Measurements from ENCODE around the gene LRRC72.
A peak's percentile ranks its signal among the peaks of the same experiment; 100 is the strongest.
"Not testable (repeated sequence)": the region's sequence is repeated elsewhere in the genome, so short reads cannot be mapped to it uniquely, and the experiment has no call there.

LRRC72 gene

DNA sequence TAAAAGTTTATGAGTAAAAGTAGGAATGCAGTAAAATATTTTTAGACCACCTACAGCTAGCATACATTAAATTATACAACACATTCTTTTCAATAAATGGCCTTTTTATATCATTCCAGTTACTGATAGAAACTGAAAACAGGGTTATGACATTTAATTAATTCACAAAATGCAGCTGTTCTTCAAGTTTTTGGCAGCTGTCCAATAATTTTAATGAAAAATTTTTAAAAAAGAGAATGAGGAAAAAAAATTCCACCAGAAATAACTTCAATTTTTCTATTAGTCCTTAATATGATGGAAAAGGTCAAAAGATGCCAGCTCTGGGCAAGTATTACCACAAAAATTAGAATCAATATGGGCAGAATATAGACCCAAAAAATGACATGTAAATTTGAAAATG, 11.9 kb upstream of the LRRC72 start:
- Mint-ChIP-seq H3K27me3 (ENCODE audit: low read depth, poor library complexity) (peaks cover 10% of the 10 kb centered on the region), H3K4me1 (no peaks in the 10 kb centered on the region), H3K4me3 (no peak overlapping the region), H3K9me3 (no peaks in the 10 kb centered on the region), H3K36me3 (ENCODE audit: low read depth) (no peaks in the 10 kb centered on the region), H3K27ac (no peak overlapping the region)
- TF ChIP-seq, protein P1, sequence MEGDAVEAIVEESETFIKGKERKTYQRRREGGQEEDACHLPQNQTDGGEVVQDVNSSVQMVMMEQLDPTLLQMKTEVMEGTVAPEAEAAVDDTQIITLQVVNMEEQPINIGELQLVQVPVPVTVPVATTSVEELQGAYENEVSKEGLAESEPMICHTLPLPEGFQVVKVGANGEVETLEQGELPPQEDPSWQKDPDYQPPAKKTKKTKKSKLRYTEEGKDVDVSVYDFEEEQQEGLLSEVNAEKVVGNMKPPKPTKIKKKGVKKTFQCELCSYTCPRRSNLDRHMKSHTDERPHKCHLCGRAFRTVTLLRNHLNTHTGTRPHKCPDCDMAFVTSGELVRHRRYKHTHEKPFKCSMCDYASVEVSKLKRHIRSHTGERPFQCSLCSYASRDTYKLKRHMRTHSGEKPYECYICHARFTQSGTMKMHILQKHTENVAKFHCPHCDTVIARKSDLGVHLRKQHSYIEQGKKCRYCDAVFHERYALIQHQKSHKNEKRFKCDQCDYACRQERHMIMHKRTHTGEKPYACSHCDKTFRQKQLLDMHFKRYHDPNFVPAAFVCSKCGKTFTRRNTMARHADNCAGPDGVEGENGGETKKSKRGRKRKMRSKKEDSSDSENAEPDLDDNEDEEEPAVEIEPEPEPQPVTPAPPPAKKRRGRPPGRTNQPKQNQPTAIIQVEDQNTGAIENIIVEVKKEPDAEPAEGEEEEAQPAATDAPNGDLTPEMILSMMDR (IDR thresholded peaks at IDR 0.05) = no peak
- DNase-seq = no peak

DNA sequence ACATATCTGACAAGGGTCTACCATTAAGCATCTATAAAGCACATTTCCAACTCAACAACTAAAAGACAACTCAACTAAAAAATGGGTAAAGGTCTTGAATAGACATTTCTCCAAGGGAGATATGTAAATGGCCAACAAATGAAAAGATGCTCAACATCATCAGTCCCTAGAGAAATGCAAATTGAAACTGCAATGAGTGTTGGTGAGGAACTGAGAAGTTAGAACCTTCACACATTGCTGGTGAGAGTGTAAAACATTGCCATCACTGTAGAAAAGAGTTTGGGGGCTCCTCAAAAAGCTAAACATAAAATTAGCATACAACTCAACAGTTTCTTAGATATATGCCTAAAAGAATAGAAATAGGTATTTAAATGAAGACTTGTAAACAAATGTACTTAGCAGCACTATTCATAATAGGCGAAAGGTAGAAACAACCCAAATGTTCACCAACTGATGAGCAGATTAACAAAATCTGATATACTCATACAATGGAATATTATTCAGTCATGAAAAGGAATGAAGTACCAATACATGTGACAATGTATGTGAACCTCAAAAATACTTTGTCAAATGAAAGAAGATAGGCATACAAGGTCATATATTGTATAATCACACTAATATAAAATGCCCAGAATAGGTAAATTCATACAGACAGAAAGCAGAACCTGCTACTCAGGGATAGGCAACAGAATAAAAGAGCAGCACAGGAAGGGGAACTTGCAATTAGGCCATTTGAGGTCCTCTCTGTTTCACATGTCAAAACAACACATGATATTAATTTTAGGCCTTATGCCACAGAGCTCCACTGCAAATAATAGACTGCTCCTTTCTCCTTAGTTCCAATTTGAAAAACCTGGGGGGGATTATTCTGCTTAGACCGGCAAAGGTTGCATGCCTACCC, 10.6 kb upstream of the LRRC72 start:
- DNase-seq = no peak
- peaks cover 6% of the 10 kb centered on the region for H3K27me3 Mint-ChIP-seq (ENCODE audit: low read depth, poor library complexity)
- no peaks in the 10 kb centered on the region for H3K4me1 Mint-ChIP-seq
- H3K36me3 Mint-ChIP-seq (ENCODE audit: low read depth) = no peaks in the 10 kb centered on the region
- no peaks in the 10 kb centered on the region for H3K9me3 Mint-ChIP-seq
- H3K4me3 Mint-ChIP-seq = no peak overlapping the region
- no peak overlapping the region for H3K27ac Mint-ChIP-seq
- TF ChIP-seq, protein P1 (IDR thresholded peaks at IDR 0.05) = no peak

DNA sequence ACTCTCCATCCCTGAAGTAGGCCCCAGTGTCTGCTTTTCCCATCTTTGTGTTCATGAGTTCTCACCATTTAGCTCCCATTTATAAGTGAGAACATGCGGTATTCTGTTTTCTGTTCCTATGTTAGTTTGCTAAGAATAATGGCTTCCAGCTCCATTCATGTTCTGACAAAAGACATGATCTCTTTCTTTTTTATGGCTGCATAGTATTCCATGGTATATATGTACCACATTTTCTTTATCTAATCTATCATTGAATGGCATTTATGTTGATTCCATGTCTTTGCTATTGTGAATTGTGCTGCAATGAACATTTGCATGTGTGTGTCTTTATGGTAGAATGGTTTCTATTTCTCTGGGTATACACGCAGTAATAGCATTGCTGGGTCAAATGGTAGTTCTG, 6.6 kb upstream of the LRRC72 start:
- not testable (repeated sequence) for H3K27ac Mint-ChIP-seq; H3K27me3 Mint-ChIP-seq (ENCODE audit: low read depth, poor library complexity); H3K4me3 Mint-ChIP-seq; H3K4me1 Mint-ChIP-seq; DNase-seq; H3K36me3 Mint-ChIP-seq (ENCODE audit: low read depth); H3K9me3 Mint-ChIP-seq

DNA sequence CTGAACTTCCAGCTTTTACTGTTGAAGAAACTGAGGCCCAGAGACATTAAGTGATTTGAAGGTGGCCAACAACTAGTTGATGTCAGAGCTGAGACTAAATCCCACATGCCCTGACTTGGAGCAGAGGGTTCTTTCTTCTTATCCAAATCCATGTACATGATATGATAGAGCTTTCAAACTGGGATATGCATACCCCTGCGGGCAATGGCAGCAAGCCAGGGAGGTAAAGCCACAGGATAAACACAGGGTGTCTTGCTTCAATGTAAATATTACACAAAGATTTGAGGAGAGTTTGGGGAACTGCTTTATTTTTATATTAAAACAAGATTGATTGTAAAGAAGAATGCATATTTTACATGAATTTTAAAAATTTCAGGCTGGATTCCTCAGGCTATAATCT, 2.3 kb upstream of the LRRC72 start:
- TF ChIP-seq, protein P1 (IDR thresholded peaks at IDR 0.05) = no peak
- Mint-ChIP-seq H3K4me3 (no peak overlapping the region), H3K27me3 (ENCODE audit: low read depth, poor library complexity) (no peaks in the 10 kb centered on the region), H3K36me3 (ENCODE audit: low read depth) (no peaks in the 10 kb centered on the region), H3K9me3 (no peaks in the 10 kb centered on the region), H3K4me1 (no peaks in the 10 kb centered on the region), H3K27ac (no peak overlapping the region)
- DNase-seq = no peak

DNA sequence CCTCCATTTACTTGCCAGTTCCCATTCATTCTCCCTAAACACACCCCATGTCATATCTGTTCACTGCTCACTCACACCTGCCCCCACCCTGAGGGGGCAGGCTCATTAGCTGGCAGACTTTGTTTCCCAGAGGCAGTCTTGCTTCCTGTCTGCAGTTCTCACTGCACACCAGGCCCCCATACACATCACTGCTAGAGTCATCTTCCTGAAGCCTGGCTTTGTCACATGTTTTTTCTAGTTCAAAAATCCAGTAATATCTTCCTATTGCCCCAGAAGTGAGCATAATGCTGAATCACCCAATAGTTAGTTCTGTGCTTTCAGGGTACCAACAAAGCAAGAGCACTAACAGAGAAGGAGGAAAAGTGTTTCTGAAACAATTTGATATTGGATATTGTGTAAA, 1.9 kb downstream of the LRRC72 start:
- no peak overlapping the region for H3K4me3 Mint-ChIP-seq
- H3K36me3 Mint-ChIP-seq (ENCODE audit: low read depth) = no peaks in the 10 kb centered on the region
- DNase-seq = no peak
- peak overlapping the region; percentile 3 for H3K27ac Mint-ChIP-seq
- TF ChIP-seq, protein P1 (IDR thresholded peaks at IDR 0.05) = no peak
- H3K4me1 Mint-ChIP-seq = no peaks in the 10 kb centered on the region
- no peaks in the 10 kb centered on the region for H3K9me3 Mint-ChIP-seq
- no peaks in the 10 kb centered on the region for H3K27me3 Mint-ChIP-seq (ENCODE audit: low read depth, poor library complexity)

DNA sequence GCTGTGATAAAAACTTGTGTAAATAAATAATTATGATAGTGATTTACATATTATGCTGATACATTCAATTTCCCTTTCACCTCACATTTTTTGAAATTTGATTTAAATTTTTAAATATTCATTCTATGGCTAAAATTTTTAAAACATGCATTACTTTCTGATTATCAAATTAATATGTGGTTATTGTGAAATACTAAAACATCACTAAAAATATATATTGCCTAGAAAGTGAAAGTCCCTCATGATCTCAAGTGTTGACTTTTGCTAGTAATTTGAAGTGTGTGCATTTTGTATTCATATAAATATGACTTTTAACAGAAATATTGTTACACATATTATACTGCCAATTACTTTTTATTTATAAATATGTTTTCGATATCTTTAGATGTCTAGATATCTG, 3.1 kb downstream of the LRRC72 start:
- Mint-ChIP-seq H3K4me3 (no peak overlapping the region), H3K27me3 (ENCODE audit: low read depth, poor library complexity) (no peaks in the 10 kb centered on the region), H3K4me1 (no peaks in the 10 kb centered on the region), H3K9me3 (no peaks in the 10 kb centered on the region), H3K27ac (no peak overlapping the region), H3K36me3 (ENCODE audit: low read depth) (no peaks in the 10 kb centered on the region)
- DNase-seq = no peak
- TF ChIP-seq, protein P1 (IDR thresholded peaks at IDR 0.05) = no peak
